GM12878 (cell line): ENCODE data around the gene IRX4. TPM values are rescaled to one million over a fixed set of nuclear protein-coding genes. Genes with fewer than 3 reads are reported as not detected.

ENCODE experiments used
- ATAC-seq: fragments of 200-7000 bp; cut with Tn5 transposase; 3 replicates; pipeline ENCODE4 v1.9.1; 2020; ENCODE audit warnings: mild to moderate bottlenecking, moderate library complexity
- BruUV-seq: library from RNA; stranded (reverse); fragments of 400-500 nt; replicated peaks from 2 replicates; lab custom pipeline; 2021; lab: Mats Ljungman, UMichigan
- CTCF ChIA-PET: fragments of 300-600 bp; sonication (Branson Sonifier 250); formaldehyde crosslinking; extraction: SDS; loops from one replicate; lab custom pipeline; 2021; ENCODE audit warnings: inconsistent platforms; lab: Yijun Ruan, JAX
- POLR2A ChIA-PET: fragments of 350-600 bp; formaldehyde crosslinking; extraction: SDS; loops from one replicate; lab custom pipeline; 2021; ENCODE audit warnings: inconsistent platforms; lab: Charles Lee
- RAD21 ChIA-PET: fragments of 300-600 bp; sonication (Branson Sonifier 250); formaldehyde crosslinking; loops from one replicate; lab custom pipeline; 2023; ENCODE audit warnings: antibody characterized with exemption; ENCODE audit not compliant: unreplicated experiment; lab: Charles Lee
- SMC1A ChIA-PET: fragments of 300-600 bp; sonication (Branson Sonifier 250); formaldehyde crosslinking; loops from one replicate; lab custom pipeline; 2023; ENCODE audit not compliant: unreplicated experiment, uncharacterized antibody; lab: Charles Lee
- DNase-seq: peaks from one replicate; pipeline ENCODE4 v3.0.0-alpha.2; 2011; ENCODE audit warnings: low read depth, low spot score
- FAIRE-seq: peaks from 3 replicates; lab custom pipeline; 2011; peaks lifted over from hg19 to GRCh38; lab: Jason Lieb, UNC
- H2AFZ ChIP-seq: 2 replicates; pipeline ENCODE4 v1.6.0; 2011; ENCODE audit warnings: low read depth, low read length, control low read depth; ENCODE audit not compliant: control insufficient read depth
- H3K27ac ChIP-seq: 2 replicates; pipeline ENCODE4 v1.5.1; 2011; ENCODE audit warnings: control low read depth; ENCODE audit not compliant: control insufficient read depth, insufficient read depth
- H3K27me3 ChIP-seq, 2 experiments: replicated peaks in 1 of 2; 2 replicates each; pipeline versions ENCODE4 v1.6.0 to v1.6.1; 2011; ENCODE audit warnings: low read length in 1 of 2; ENCODE audit not compliant: control insufficient read depth in 2 of 2, insufficient read depth in 2 of 2
- H3K36me3 ChIP-seq, 2 experiments: 2 replicates each; pipeline ENCODE4 v1.5.1; 2011; ENCODE audit warnings: low read length in 1 of 2; ENCODE audit not compliant: control insufficient read depth in 2 of 2, insufficient read depth in 2 of 2
- H3K4me1 ChIP-seq: 2 replicates; pipeline ENCODE4 v1.6.1; 2011; ENCODE audit warnings: mild to moderate bottlenecking, low read length, moderate library complexity, mixed read lengths; ENCODE audit not compliant: control insufficient read depth, insufficient read depth
- H3K4me2 ChIP-seq: 2 replicates; pipeline ENCODE4 v1.6.0; 2011; ENCODE audit warnings: control low read depth; ENCODE audit not compliant: control insufficient read depth, insufficient read depth
- H3K4me3 ChIP-seq: fragments of 200-600 bp; sonication (generic); 2 replicates; pipeline ENCODE4 v1.5.1; 2016
- H3K79me2 ChIP-seq: 2 replicates; pipeline ENCODE4 v1.6.0; 2011; ENCODE audit warnings: low read length; ENCODE audit not compliant: control insufficient read depth, insufficient read depth
- H3K9ac ChIP-seq: 2 replicates; pipeline ENCODE4 v1.8.0; 2011; ENCODE audit warnings: low read length, control low read depth, mixed read lengths; ENCODE audit not compliant: control insufficient read depth, insufficient read depth
- H3K9me3 ChIP-seq: replicated peaks from 3 replicates; pipeline ENCODE4 v1.5.1; 2011; ENCODE audit warnings: mild to moderate bottlenecking, low read length; ENCODE audit not compliant: control insufficient read depth, insufficient read depth
- H4K20me1 ChIP-seq: 2 replicates; pipeline ENCODE4 v1.6.0; 2011; ENCODE audit not compliant: control insufficient read depth, insufficient read depth
- BRCA1 ChIP-seq: IDR thresholded peaks from 2 replicates; pipeline ENCODE4 v1.6.1; 2011; ENCODE audit warnings: low read depth, low read length, improper control_type of control experiment
- CHD1 ChIP-seq: IDR thresholded peaks from 2 replicates; pipeline ENCODE4 v1.6.1; 2012; ENCODE audit warnings: low read depth, low read length, improper control_type of control experiment
- E4F1 ChIP-seq: fragments of 450-650 bp; IDR thresholded peaks from 2 replicates; pipeline ENCODE4 v1.6.1; 2018; ENCODE audit warnings: borderline replicate concordance, mild to moderate bottlenecking; ENCODE audit not compliant: partially characterized antibody
- KLF5 ChIP-seq: fragments of 450-650 bp; IDR thresholded peaks from 2 replicates; pipeline ENCODE4 v1.6.1; 2014; ENCODE audit warnings: mild to moderate bottlenecking; ENCODE audit not compliant: partially characterized antibody
- NFIC ChIP-seq: IDR thresholded peaks from 2 replicates; pipeline ENCODE4 v1.6.1; 2012; ENCODE audit warnings: low read depth, mild to moderate bottlenecking, inconsistent platforms, low read length, moderate library complexity
- NFYB ChIP-seq: IDR thresholded peaks from 2 replicates; pipeline ENCODE4 v1.6.1; 2011; ENCODE audit warnings: low read depth, mild to moderate bottlenecking, low read length, improper control_type of control experiment, moderate library complexity; ENCODE audit not compliant: insufficient read depth
- NR2F1 ChIP-seq: fragments of 450-650 bp; conservative IDR thresholded peaks from 2 replicates; pipeline ENCODE4 v1.6.1; 2017; ENCODE audit warnings: mild to moderate bottlenecking
- SREBF2 ChIP-seq: IDR thresholded peaks from 2 replicates; pipeline ENCODE4 v1.6.1; 2012; ENCODE audit warnings: mild to moderate bottlenecking, low read length
- TAF1 ChIP-seq: IDR thresholded peaks from 2 replicates; pipeline ENCODE4 v1.6.1; 2011; ENCODE audit warnings: mild to moderate bottlenecking, low read depth, low read length, borderline replicate concordance
- WGBS: methylation state at CpG from one replicate; pipeline ENCODE4 v1.1.6; 2016; ENCODE audit warnings: low lambda C conversion rate; ENCODE audit not compliant: insufficient replicate concordance, insufficient coverage; ENCODE audit errors: missing lambda C conversion rate; 5-methylcytosine and 5-hydroxymethylcytosine counted together
- in situ Hi-C: fragments of 300-500 bp; cut with MboI; formaldehyde crosslinking; loops from 9 replicates; pipeline ENCODE4 v1.14.3; 2018; ENCODE audit warnings: mixed read lengths
- intact Hi-C: fragments of 100-400 bp; cut with micrococcal nuclease; formaldehyde crosslinking; loops from one replicate; pipeline ENCODE4 v1.14.2; 2022; ENCODE audit not compliant: unreplicated experiment
- polyA plus RNA-seq, 11 experiments: library from polyadenylated mRNA; depleted of rRNA in 4 of 11; unstranded in 6 of 11; stranded (reverse) in 5 of 11; fragments of >200 nt; fragmentation: Nextera tagmentation in 4 of 11; fragmentation: Illumina TruSeq in 1 of 11; extraction: Ambion mirVana in 4 of 11; extraction: Trizol in 1 of 11; gene quantifications; 1 replicate in 1 of 11; 2 replicates in 10 of 11; pipeline versions ENCODE4 v1.2.1 to v1.2.3, GENCODE V29; 2011 to 2016; ENCODE audit warnings: inconsistent platforms in 2 of 11, missing spikeins in 2 of 11, low read depth in 1 of 11
- total RNA-seq, 4 experiments: library from RNA; depleted of rRNA in 3 of 4; stranded (reverse); fragments of >200 nt in 3 of 4; fragmentation: Illumina TruSeq in 1 of 4; extraction: Trizol in 1 of 4; gene quantifications; 2 replicates each; pipeline versions ENCODE4 v1.2.1 to v1.2.3, GENCODE V29; 2013 to 2021

The IRX4 gene
- total and polyA plus RNA-seq, 10 of the 15 experiments (the other 5 are each of a cell fraction or from before 2014, with no cell fraction given) = not detected

- no peaks in the 10 kb centered on the region for H3K9me3 ChIP-seq
- H3K27ac ChIP-seq = no peak overlapping the region
- SMC1A ChIA-PET = no interaction called here
- CTCF ChIA-PET = no interaction called here
- no peak overlapping the region for H3K9ac ChIP-seq
- POLR2A ChIA-PET = no interaction called here
- H3K79me2 ChIP-seq = no peaks in the 10 kb centered on the region
- H2AFZ ChIP-seq = no peak overlapping the region
- no peak for DNase-seq
- FAIRE-seq = no peak
- H3K4me2 ChIP-seq = no peak overlapping the region
- intact Hi-C loops = no loop called here
- no peaks in the 10 kb centered on the region for H4K20me1 ChIP-seq
- TF ChIP-seq KLF5 (no peak), NR2F1 (no peak), E4F1 (no peak), CHD1 (no peak)
- TF ChIP-seq, all 136 proteins: peak for 0
- WGBS = 25% methylated on average over 8 of the region's 8 CpGs
- H3K36me3 ChIP-seq = no peaks in the 10 kb centered on the region
- in situ Hi-C loops = no loop called here
- RAD21 ChIA-PET = no interaction called here
- no peak for ATAC-seq
- no TSS peak for BruUV-seq
- H3K4me3 ChIP-seq = no peak overlapping the region
- H3K27me3 ChIP-seq = no peaks in the 10 kb centered on the region; a peak in 1 of 4 replicates
- no peaks in the 10 kb centered on the region for H3K4me1 ChIP-seq
Observed at GRCh38 chr5:1915316-1915715, 32.6 kb upstream of the IRX4 start.

GRCh38 chr5:1914471-1914870, 31.7 kb upstream of the IRX4 start:
- in situ Hi-C loops (no loop called here), intact Hi-C loops (no loop called here)
- DNase-seq (no peak), ATAC-seq (no peak), FAIRE-seq (no peak)
- no peaks in the 10 kb centered on the region for H4K20me1 ChIP-seq
- no peaks in the 10 kb centered on the region for H3K4me1 ChIP-seq
- no peaks in the 10 kb centered on the region for H3K36me3 ChIP-seq
- SMC1A ChIA-PET = no interaction called here
- no peak overlapping the region for H3K4me2 ChIP-seq
- H3K27me3 ChIP-seq = no peaks in the 10 kb centered on the region; a peak in 1 of 4 replicates
- BruUV-seq = no TSS peak
- RAD21 ChIA-PET = no interaction called here
- H3K4me3 ChIP-seq = no peak overlapping the region
- CTCF ChIA-PET = no interaction called here
- H3K9me3 ChIP-seq = no peaks in the 10 kb centered on the region
- H3K27ac ChIP-seq = no peak overlapping the region
- H2AFZ ChIP-seq = no peak overlapping the region
- no peak overlapping the region for H3K9ac ChIP-seq
- WGBS = 44% methylated on average over 8 of the region's 8 CpGs
- H3K79me2 ChIP-seq = no peaks in the 10 kb centered on the region
- POLR2A ChIA-PET = no interaction called here
- TF ChIP-seq BRCA1 (no peak), CHD1 (no peak), NFYB (no peak), E4F1 (no peak), SREBF2 (no peak), TAF1 (no peak), NFIC (no peak)
